Measurements from ENCODE around the gene CHCHD1.
"Not testable (repeated sequence)": the region's sequence is repeated elsewhere in the genome, so short reads cannot be mapped to it uniquely, and the experiment has no call there.

CHCHD1 gene

DNA sequence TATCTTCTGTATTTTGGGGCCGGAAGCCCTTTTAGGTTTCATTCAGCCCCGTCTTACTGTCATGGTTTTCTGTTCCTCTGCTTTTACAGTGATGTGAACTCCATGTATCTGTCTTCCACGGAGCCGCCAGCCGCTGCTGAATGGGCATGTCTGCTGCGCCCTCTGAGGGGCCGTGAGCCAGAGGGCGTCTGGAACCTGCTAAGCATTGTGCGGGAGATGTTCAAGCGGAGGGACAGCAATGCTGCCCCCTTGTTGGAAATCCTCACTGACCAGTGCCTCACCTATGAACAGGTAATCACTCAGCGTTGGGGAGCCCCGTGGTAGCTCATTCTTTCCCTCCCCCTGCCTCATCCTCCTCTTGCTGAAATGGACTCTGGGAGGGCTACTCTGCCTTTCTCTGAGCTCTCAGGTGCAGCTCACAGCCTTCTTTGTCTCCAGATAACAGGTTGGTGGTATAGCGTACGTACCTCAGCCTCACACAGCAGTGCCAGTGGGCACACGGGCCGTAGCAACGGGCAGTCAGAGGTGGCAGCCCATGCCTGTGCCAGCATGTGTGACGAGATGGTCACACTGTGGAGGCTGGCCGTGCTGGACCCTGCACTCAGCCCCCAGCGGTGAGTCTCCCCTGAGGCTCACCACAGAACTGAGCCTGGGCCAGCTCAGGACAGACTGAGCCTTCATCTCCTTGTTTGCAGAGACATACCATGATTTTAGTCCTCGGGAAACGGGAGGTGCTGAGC, 9.2 kb downstream of the CHCHD1 start:
- DNase-seq (ENCODE audit: low spot score) (no peak), FAIRE-seq (peak; percentile 59)

DNA sequence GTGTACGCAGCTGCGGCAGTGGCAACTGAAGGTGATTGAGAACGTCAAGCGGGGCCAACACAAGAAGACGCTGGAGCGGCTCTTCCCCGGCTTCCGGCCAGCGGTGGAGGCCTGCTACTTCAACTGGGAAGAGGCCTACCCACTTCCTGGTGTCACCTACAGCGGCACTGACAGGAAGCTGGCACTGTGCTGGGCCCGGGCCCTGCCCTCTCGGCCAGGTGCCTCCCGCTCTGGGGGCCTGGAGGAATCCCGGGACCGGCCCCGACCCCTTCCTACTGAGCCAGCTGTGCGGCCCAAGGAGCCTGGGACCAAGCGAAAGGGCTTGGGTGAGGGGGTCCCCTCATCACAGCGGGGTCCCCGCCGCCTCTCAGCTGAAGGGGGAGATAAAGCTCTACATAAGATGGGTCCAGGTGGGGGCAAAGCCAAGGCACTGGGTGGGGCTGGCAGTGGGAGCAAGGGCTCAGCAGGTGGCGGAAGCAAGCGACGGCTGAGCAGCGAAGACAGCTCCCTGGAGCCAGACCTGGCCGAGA, 10.1 kb downstream of the CHCHD1 start:
- DNase-seq (ENCODE audit: low spot score) (no peak), FAIRE-seq (no peak)

DNA sequence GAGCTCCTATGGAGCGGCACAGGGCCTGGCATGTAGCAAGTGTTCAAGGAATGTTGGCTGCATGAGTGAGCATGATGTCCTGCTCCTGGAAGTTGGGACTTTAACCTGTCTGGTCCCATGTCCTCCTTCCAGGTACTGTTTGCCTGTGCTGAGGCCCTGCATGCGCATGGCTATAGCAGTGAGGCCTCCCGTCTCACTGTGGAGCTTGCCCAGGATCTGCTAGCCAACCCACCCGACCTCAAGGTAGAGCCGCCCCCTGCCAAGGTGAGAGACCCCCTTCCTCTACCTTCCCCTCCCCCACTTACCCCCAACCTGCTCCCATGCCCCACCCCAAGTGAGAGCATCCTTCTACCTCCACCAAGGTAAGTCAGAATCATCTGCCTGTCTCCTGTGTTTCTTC, 11.6 kb downstream of the CHCHD1 start:
- FAIRE-seq (no peak), DNase-seq (ENCODE audit: low spot score) (no peak)

DNA sequence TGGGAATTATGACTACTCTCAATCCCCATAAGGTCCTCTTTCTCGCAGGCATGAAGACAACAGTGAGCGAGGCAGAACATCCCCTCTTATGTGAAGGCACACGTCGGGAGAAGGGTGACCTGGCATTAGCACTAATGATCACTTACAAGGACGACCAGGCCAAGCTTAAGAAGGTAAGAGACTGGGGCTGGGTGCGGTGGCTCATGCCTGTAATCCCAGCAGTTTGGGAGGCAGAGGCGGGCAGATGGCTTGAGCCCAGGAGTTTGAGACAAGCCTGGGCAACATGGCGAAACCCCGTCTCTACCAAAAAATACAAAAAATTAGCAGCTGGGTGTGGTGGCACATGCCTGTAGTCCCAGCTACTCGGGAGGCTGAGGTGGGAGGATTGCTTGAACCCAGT, 13.6 kb downstream of the CHCHD1 start:
- FAIRE-seq; DNase-seq (ENCODE audit: low spot score): not testable (repeated sequence)

DNA sequence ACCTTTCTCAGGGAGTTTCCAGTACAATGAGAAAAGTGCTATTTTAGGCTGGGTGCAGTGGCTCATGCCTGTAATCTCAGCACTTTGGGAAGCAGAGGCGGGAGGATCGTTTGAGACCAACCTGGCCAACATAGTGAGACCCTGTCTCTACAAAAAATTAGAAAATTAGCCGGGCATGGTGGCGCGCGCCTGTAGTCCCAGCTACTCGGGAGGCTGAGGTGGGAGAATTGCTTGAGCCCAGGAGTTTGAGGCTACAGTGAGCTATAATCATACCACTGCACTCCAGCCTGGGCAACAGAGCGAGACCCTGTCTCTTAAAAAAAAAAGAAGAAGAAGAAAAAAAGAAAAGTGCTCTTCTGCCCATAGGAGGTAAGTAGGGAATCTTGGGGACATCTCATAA, 14.2 kb downstream of the CHCHD1 start:
- DNase-seq (ENCODE audit: low spot score); FAIRE-seq: not testable (repeated sequence)

DNA sequence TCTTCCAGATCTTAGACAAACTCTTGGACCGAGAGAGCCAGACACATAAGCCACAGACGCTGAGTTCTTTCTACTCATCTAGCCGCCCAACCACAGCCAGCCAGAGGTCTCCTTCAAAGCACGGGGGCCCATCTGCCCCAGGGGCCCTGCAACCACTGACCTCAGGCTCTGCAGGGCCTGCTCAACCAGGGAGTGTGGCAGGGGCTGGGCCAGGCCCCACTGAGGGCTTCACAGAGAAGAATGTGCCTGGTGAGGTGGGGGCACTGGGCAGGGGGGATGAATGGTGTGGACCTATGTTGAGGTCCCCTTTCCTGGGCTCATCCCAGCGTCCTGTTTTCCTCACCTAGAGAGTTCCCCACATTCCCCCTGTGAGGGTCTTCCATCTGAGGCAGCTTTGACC, 14.9 kb downstream of the CHCHD1 start:
- DNase-seq (ENCODE audit: low spot score): no peak
- no peak for FAIRE-seq

DNA sequence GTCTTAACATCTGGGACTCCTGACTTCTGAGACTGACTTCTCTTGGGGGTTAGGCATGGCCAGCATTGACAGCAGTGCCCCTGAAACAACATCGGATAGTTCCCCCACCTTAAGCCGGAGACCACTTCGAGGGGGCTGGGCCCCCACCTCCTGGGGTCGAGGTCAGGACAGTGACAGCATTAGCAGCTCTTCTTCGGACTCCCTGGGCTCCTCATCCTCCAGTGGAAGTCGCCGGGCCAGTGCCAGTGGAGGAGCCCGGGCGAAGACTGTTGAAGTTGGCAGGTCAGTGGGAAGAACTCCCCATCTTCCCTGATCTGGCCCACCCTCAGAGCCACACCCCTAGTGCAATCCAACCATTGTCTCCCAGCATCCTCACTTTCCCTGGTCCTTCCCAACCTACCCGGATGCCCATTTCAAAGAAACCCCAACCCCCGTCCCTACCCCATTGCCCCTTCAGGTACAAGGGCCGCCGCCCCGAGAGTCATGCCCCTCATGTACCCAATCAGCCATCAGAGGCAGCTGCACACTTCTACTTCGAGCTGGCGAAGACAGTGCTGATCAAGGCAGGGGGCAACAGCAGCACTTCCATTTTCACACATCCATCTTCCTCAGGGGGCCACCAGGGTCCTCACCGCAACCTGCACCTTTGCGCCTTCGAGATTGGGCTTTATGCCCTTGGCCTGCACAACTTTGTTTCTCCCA, 15.6 kb downstream of the CHCHD1 start:
- DNase-seq (ENCODE audit: low spot score) (no peak), FAIRE-seq (no peak)

DNA sequence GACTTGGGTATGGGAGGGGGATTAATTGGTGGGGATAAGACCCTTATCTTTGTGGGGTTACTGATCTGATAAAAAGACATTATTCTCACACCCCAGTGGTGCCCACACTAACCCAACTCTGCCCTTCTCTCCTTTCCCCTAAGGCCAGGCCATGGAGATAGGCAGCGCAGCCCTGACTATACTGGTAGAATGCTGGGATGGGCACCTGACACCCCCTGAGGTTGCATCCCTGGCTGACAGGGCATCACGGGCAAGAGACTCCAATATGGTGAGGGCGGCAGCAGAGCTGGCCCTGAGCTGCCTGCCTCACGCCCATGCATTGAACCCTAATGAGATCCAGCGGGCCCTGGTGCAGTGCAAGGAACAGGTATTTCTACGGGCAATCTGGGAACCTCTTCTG, 16.2 kb downstream of the CHCHD1 start:
- DNase-seq (ENCODE audit: low spot score) (no peak), FAIRE-seq (peak; percentile 61)

DNA sequence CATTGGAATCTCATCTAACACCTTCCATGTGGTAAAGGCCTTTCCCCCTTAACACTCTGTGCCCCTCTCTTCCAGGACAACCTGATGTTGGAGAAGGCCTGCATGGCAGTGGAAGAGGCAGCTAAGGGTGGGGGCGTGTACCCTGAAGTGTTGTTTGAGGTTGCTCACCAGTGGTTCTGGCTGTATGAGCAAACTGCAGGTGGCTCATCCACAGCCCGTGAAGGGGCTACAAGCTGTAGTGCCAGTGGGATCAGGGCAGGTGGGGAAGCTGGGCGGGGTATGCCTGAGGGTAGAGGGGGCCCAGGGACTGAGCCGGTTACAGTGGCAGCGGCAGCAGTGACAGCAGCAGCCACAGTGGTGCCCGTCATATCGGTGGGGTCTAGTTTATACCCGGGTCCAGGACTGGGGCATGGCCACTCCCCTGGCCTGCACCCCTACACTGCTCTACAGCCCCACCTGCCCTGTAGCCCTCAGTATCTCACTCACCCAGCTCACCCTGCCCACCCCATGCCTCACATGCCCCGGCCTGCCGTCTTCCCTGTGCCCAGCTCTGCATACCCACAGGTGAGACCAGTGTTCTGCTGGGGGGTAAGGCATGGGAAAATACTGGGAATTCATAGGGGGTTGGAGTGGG, 17.2 kb downstream of the CHCHD1 start:
- peak; percentile 23 for FAIRE-seq
- DNase-seq (ENCODE audit: low spot score): no peak

DNA sequence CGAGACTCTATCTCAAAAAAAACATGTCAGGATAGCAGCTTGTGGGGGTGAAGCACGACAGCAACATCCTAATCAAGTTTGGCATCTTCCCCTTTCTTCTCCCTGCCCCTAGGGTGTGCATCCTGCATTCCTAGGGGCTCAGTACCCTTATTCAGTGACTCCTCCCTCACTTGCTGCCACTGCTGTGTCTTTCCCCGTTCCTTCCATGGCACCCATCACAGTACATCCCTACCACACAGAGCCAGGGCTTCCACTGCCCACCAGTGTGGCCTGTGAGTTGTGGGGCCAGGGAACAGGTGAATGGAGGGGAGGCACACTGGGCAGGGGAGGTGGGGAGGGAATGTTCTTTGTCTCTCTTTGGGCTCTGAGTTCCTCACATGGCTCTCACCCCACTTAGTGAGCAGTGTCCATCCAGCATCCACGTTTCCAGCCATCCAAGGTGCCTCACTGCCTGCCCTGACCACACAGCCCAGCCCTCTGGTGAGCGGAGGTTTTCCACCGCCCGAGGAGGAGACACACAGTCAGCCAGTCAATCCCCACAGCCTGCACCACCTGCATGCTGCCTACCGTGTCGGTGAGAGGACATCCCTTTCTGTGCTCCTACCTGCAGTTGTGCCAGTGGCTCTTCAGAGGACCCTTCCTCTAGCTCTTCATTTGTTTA, 18.2 kb downstream of the CHCHD1 start:
- FAIRE-seq (no peak), DNase-seq (ENCODE audit: low spot score) (no peak)

DNA sequence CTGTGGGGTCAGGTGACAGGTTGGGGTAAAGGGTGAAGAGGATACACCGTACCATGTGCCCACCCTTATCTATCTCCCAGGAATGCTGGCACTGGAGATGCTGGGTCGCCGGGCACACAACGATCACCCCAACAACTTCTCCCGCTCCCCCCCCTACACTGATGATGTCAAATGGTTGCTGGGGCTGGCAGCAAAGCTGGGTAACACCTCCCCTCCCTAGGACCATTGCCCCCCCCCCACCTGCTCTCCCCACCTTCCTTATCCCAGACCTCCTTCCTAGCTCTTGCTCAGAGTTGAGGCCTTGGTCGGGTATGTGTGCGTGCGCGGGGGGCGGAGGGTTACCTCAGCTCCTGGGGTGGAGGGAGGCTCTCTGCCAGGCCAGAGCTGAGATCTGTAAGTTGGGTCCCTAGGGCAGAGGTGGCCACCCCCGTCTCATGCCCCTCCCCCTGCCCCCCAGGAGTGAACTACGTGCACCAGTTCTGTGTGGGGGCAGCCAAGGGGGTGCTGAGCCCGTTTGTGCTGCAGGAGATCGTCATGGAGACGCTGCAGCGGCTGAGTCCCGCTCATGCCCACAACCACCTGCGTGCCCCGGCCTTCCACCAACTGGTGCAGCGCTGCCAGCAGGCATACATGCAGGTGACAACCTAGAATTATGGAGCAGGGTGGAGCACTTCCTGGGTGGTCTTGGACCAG, 18.9 kb downstream of the CHCHD1 start:
- FAIRE-seq (no peak), DNase-seq (ENCODE audit: low spot score) (no peak)

DNA sequence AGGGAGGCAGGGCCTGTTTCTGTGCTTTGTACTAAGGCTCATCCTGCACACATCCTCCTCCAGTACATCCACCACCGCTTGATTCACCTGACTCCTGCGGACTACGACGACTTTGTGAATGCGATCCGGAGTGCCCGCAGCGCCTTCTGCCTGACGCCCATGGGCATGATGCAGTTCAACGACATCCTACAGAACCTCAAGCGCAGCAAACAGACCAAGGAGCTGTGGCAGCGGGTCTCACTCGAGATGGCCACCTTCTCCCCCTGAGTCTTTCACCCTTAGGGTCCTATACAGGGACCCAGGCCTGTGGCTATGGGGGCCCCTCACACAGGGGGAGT, 19.4 kb downstream of the CHCHD1 start:
- FAIRE-seq (no peak), DNase-seq (ENCODE audit: low spot score) (no peak)

DNA sequence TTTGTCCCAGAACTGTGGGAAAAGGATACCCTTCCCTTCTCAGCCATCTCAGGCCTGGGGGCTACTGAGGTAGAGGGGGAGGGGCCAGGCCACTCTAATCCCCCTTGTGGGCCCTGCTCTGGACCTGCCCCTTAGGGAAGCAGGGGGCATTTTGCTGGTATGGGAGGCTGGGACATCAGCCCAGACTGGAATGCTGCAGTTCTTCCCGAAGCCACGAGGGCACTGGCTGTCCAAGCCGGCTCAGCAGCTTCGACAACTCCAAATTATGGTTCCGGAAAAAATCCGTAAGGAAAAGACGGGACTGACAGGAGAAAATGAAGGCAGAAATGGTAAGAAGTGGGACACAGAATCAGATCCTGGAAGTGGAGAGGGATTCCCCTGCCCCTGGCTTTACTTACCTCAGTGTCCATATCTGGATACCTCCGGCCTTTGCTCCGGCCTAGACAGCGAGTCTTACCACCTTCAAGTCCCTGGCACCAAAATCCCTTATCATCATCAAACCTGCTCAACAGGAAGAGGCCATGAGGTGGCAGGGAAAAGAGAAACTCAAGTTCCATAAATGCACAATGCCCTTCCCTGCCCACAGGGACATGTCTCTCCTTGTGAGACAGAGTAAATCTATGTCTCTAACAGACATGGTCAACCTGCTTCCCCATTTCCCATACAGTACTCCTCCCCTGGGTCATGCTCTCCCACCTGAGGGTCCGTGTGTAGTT, 20.6 kb downstream of the CHCHD1 start:
- no peak for FAIRE-seq
- no peak for DNase-seq (ENCODE audit: low spot score)

DNA sequence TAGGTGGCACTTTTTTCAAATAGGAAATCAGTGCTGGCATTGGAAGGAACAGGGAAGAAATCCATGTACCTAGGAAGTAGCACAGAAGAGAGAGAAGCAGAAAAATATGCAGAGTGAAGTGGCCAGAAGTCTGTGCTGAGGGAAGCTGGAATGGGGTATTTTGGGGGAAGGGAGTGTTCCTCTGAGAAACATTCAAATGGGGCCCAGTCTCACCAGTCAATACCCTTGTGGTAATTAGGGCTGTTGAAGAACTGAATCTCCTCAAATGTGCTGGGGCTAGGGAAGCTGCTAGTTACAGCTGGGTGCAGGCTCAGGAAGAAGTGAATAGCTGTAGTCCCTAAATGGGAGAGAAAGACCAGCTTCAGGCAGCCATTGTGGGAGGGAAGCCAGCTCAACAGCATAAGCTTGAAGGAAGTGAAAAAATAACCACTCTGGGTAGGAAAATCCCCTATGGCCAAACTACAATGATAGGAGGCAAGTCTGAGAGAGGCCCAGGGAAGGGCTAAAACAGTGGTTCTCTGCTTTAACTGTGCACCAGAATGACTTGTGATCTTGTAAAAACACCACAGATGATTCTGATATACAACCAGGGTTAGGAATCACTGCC, 21.9 kb downstream of the CHCHD1 start:
- no peak for FAIRE-seq
- no peak for DNase-seq (ENCODE audit: low spot score)

DNA sequence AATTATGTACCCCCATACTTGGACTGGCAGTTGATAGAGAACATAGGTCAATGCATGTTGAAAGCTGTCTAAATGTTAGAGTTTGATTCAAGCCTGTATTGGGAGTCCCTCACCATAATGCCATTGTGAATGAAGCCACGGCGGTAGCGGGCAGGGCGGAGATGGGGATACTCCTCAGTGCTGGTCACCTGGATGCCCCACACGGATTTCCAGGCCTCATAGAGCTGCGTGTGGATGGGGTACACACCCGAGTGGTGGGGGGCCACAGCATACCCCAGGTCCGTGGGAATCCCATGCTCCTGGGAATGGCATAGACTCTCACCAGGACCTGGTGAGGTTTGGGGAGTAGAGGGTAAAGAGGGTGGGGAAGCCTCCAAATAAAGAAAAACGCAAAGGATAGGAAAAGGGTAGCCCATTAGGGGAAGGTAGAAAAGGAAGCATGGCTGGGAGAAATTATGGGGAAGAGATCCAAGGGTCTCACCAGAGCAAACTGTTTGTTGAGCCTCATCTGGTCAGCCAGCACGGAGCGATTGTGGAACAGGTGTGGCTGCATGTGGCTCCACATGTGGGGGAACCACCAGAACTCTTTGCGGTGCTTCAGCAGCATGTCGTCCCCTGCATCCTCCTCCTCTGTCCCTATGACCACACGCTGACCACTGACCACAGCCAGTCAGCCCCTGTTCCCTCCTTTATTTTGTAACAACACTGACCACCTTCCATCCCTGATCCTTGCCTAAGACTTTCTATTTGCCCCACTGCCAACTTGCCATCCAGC, 24.5 kb downstream of the CHCHD1 start:
- FAIRE-seq (no peak), DNase-seq (ENCODE audit: low spot score) (no peak)

DNA sequence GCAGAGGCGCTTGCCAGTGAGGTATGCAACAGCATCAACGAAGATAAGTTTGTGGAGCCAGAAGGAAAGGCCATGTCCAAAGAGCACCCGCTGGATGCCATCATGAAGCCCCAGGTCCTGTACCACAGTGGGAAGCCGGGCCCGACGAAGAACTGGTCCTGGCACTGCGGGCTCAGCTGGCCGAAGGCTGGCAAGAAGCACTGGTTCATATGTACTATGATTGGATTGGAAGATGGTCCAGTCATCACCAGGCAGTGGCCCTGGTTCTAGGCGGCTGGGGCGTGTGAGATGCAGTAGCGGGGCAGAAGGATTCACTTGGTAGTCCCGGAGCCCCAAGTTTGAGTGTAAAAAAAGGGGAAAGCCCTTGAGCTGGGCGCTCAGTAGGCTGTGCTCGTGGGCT, 25.6 kb downstream of the CHCHD1 start:
- FAIRE-seq: no peak
- no peak for DNase-seq (ENCODE audit: low spot score)

DNA sequence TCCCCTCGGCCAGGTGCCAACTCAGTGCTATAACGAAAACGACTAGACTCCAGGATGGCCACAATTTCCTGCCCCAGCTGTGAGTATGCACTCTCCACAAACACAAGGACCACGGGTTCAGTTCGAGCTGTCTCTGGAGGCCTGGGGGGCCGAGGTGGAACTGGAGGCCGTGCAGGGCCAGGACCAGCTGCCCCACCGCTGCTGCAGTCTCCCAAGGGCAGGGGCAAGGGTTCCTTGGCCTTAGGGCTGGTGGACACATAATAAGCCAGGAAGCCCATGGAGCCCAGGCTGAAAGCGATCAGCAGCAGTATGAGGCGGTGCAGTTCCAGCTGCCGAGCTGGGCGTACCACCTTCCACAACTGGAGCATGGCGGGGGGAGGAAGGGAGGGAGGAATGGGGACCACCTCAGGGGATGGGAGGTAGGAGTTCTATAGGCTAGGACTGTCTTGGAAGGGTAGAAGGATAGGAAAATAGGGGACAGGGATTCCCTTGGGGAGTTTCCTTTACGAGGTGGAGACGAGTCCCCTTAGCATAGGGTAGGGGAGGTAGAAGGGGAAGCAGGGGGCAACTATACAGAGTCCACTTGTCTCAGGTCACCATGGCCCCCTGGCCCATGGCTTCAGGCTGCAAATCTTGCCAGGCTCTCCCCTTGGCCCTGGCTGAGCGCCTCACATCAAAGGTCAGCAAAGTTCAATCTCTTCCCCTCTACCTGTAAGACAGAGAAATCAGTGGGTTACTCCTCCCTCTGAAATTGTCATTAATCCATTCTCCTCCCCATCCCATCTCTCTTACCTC, 26.4 kb downstream of the CHCHD1 start:
- no peak for FAIRE-seq
- DNase-seq (ENCODE audit: low spot score): no peak

DNA sequence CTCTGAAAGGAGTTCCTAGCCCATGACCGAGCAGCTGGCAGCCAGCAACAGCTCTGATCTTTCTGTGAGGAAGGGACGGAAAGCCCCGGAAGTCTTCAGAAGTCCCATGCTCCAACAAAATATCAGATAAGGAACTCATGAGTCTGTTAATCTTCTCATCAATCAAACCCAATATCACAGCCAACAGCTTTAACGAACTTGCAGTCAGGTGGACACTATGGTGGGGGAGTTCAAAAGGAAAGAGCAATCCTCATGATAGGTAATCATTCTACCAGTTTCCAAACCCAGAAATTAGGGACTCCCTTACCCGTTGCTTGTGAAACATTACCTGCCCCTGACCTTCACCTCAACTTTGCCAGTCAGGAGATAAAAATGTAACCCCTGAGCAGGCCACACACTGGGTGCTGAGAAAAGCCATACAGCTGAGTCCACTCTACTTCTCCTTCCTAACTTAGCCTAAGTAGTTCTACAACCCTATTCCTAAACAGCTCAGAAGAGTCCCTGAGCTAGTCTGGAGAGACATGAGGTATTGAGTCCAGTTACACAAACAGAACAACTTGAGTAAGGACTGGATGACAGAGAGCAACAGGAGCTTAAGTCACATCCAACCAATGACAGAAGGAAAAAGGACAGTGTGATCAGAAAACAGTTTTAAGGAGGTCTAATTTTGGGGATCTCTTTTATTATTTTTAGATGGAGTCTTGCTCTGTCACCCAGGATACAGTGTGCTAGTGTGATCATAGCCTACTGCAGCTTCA, 27.4 kb downstream of the CHCHD1 start:
- FAIRE-seq: no peak
- DNase-seq (ENCODE audit: low spot score): no peak
